SK-N-SH (cell line): ENCODE data around the gene EML5. TPM values are rescaled to one million over a fixed set of nuclear protein-coding genes. Genes with fewer than 3 reads are reported as not detected.

Experiments used
- CTCF ChIA-PET: fragments of 300-600, 350-600 bp; formaldehyde crosslinking; extraction: SDS; loops from one replicate; lab custom pipeline; 2021; lab: Yijun Ruan, JAX
- POLR2A ChIA-PET: fragments of 350-600 bp; sonication (Branson Sonifier 250); formaldehyde crosslinking; extraction: SDS; loops from one replicate; lab custom pipeline; 2020; ENCODE audit warnings: antibody characterized with exemption, inconsistent platforms; lab: Yijun Ruan, JAX
- DNase-seq: peaks from one replicate; pipeline ENCODE4 v3.0.0; 2012
- H2AFZ ChIP-seq: fragments of 200-600 bp; sonication (generic); 2 replicates; pipeline ENCODE4 v1.8.1; 2016; ENCODE audit warnings: antibody characterized with exemption, mild to moderate bottlenecking, low read depth
- H3F3A ChIP-seq: fragments of 200-600 bp; sonication (generic); replicated peaks from 2 replicates; pipeline ENCODE3; 2016; ENCODE audit warnings: antibody characterized with exemption, mild to moderate bottlenecking; ENCODE audit not compliant: insufficient read depth
- H3K27ac ChIP-seq, 2 experiments: fragments of 200-500 bp in 1 of 2; fragments of 200-600 bp in 1 of 2; sonication (Bioruptor generic) in 1 of 2; sonication (generic), shearing (Covaris generic) in 1 of 2; 2 replicates each; pipeline versions ENCODE4 v1.5.1 to v1.6.1; 2014 to 2016; ENCODE audit warnings: low read depth in 2 of 2, inconsistent platforms in 1 of 2, low read length in 1 of 2, mild to moderate bottlenecking in 1 of 2, mixed read lengths in 1 of 2
- H3K27me3 ChIP-seq: fragments of 200-600 bp; sonication (generic), shearing (Covaris generic); 2 replicates; pipeline ENCODE4 v1.6.1; 2016; ENCODE audit warnings: mixed run types; ENCODE audit not compliant: insufficient read depth
- H3K36me3 ChIP-seq, 2 experiments: fragments of 200-500 bp in 1 of 2; fragments of 200-600 bp in 1 of 2; sonication (Bioruptor generic) in 1 of 2; sonication (generic) in 1 of 2; replicated peaks in 1 of 2; 2 replicates each; pipeline versions ENCODE3 to v1.5.1; 2014 to 2016; ENCODE audit warnings: low read length in 1 of 2, mild to moderate bottlenecking in 1 of 2; ENCODE audit not compliant: insufficient read depth in 2 of 2, control insufficient read depth in 1 of 2
- H3K4me1 ChIP-seq, 2 experiments: fragments of 200-500 bp in 1 of 2; fragments of 200-600 bp in 1 of 2; sonication (Bioruptor generic) in 1 of 2; sonication (generic), shearing (Covaris generic) in 1 of 2; 2 replicates each; pipeline versions ENCODE4 v1.5.1 to v1.6.1; 2014 to 2016; ENCODE audit warnings: low read depth in 1 of 2, low read length in 1 of 2, mixed run types in 1 of 2; ENCODE audit not compliant: insufficient read depth in 2 of 2, control insufficient read depth in 1 of 2
- H3K4me2 ChIP-seq: fragments of 200-600 bp; sonication (generic), shearing (Covaris generic); 2 replicates; pipeline ENCODE4 v1.6.1; 2017; ENCODE audit warnings: mixed run types
- H3K4me3 ChIP-seq, 2 experiments: fragments of 200-500 bp in 1 of 2; fragments of 200-600 bp in 1 of 2; sonication (Bioruptor generic) in 1 of 2; sonication (generic), shearing (Covaris generic) in 1 of 2; 2 replicates each; pipeline versions ENCODE4 v1.5.1 to v1.8.1; 2014 to 2016; ENCODE audit warnings: low read depth in 2 of 2, inconsistent platforms in 1 of 2, low read length in 1 of 2, mild to moderate bottlenecking in 1 of 2, mixed read lengths in 1 of 2, moderate library complexity in 1 of 2
- H3K79me2 ChIP-seq: fragments of 200-600 bp; sonication (generic); 2 replicates; pipeline ENCODE4 v1.8.1; 2017; ENCODE audit warnings: mild to moderate bottlenecking; ENCODE audit not compliant: insufficient read depth
- H3K9ac ChIP-seq: fragments of 200-600 bp; sonication (generic); 2 replicates; pipeline ENCODE4 v1.6.1; 2017; ENCODE audit warnings: mixed run types
- H3K9me2 ChIP-seq: fragments of 200-600 bp; sonication (generic); 2 replicates; pipeline ENCODE4 v1.6.1; 2017; ENCODE audit warnings: mixed run types
- H3K9me3 ChIP-seq: fragments of 200-600 bp; sonication (generic); 2 replicates; pipeline ENCODE4 v1.6.1; 2017; ENCODE audit warnings: mixed run types, mild to moderate bottlenecking, moderate library complexity
- H4K20me1 ChIP-seq: fragments of 200-600 bp; sonication (generic); 2 replicates; pipeline ENCODE4 v1.6.1; 2017; ENCODE audit warnings: mild to moderate bottlenecking, mixed run types; ENCODE audit not compliant: insufficient read depth
- CHD2 ChIP-seq: fragments of 150-350 bp; IDR thresholded peaks from 2 replicates; pipeline ENCODE4 v1.6.1; 2018; ENCODE audit warnings: low read length; ENCODE audit not compliant: partially characterized antibody
- ELF1 ChIP-seq: IDR thresholded peaks from 2 replicates; pipeline ENCODE4 v1.4.0; 2012
- EP300 ChIP-seq, 2 experiments: IDR thresholded peaks; 2 replicates each; pipeline versions ENCODE4 v1.4.0 to v1.6.1; 2012; ENCODE audit warnings: borderline replicate concordance in 1 of 2, low read depth in 1 of 2, low read length in 1 of 2
- EZH2phosphoT487 ChIP-seq: fragments of 200-600 bp; sonication (generic); IDR thresholded peaks from 2 replicates; pipeline ENCODE4 v1.6.1; 2017; ENCODE audit warnings: low read depth, mixed run types, mild to moderate bottlenecking, antibody characterized with exemption, moderate library complexity, borderline replicate concordance
- FOSL2 ChIP-seq: IDR thresholded peaks from 2 replicates; pipeline ENCODE4 v1.4.0; 2012; ENCODE audit warnings: low read depth, mild to moderate bottlenecking, moderate library complexity, borderline replicate concordance
- GABPA ChIP-seq: IDR thresholded peaks from 2 replicates; pipeline ENCODE4 v1.4.0; 2012; ENCODE audit warnings: low read depth, mild to moderate bottlenecking
- GATA2 ChIP-seq: sonication (generic); formaldehyde crosslinking; IDR thresholded peaks from 2 replicates; pipeline ENCODE4 v1.5.0; 2020; ENCODE audit warnings: mild to moderate bottlenecking, missing genetic modification reagents
- MEF2A ChIP-seq: IDR thresholded peaks from 2 replicates; pipeline ENCODE4 v1.4.0; 2012; ENCODE audit warnings: low read depth, borderline replicate concordance
- MXI1 ChIP-seq: IDR thresholded peaks from 2 replicates; pipeline ENCODE4 v1.6.1; 2012; ENCODE audit warnings: mild to moderate bottlenecking, low read depth, low read length, improper control_type of control experiment
- PBX3 ChIP-seq: IDR thresholded peaks from 2 replicates; pipeline ENCODE4; 2012
- POLR2AphosphoS5 ChIP-seq: IDR thresholded peaks from 2 replicates; pipeline ENCODE4 v1.6.1; 2012; ENCODE audit warnings: low read depth, low read length
- RAD21 ChIP-seq: IDR thresholded peaks from 2 replicates; pipeline ENCODE4 v1.6.1; 2012; ENCODE audit warnings: mild to moderate bottlenecking, low read length
- RCOR1 ChIP-seq: fragments of 150-350 bp; IDR thresholded peaks from 2 replicates; pipeline ENCODE4 v1.6.1; 2017; ENCODE audit warnings: antibody characterized with exemption, low read length
- SIN3A ChIP-seq: IDR thresholded peaks from 2 replicates; pipeline ENCODE4 v1.6.1; 2012; ENCODE audit warnings: low read depth, mild to moderate bottlenecking, low read length, moderate library complexity, borderline replicate concordance
- SMC3 ChIP-seq: IDR thresholded peaks from 2 replicates; pipeline ENCODE4 v1.6.1; 2012; ENCODE audit warnings: low read depth, low read length, improper control_type of control experiment
- TCF12 ChIP-seq: IDR thresholded peaks from 2 replicates; pipeline ENCODE4 v1.4.0; 2012
- USF1 ChIP-seq: IDR thresholded peaks from 2 replicates; pipeline ENCODE4 v1.4.0; 2012; ENCODE audit warnings: low read depth, borderline replicate concordance
- WGBS: methylation state at CpG from one replicate; pipeline ENCODE4 v1.1.6; 2017; ENCODE audit warnings: low lambda C conversion rate; 5-methylcytosine and 5-hydroxymethylcytosine counted together
- polyA plus RNA-seq, 3 experiments: library from polyadenylated mRNA; depleted of rRNA; stranded (reverse); fragments of >200 nt; gene quantifications; 2 replicates each; pipeline ENCODE4 v1.2.3, GENCODE V29; 2012
- TF ChIP-seq, protein P1 (sequence below): IDR thresholded peaks from 2 replicates; pipeline ENCODE4 v1.4.0; 2012; ENCODE audit warnings: low read depth
- TF ChIP-seq, protein P2 (sequence below): IDR thresholded peaks from 2 replicates; pipeline ENCODE4 v1.4.0; 2012; ENCODE audit warnings: low read depth, borderline replicate concordance
- TF ChIP-seq, protein P3 (sequence below): fragments of 150-350 bp; IDR thresholded peaks from 2 replicates; pipeline ENCODE4 v1.6.1; 2017; ENCODE audit warnings: antibody characterized with exemption, low read length, low read depth, borderline replicate concordance

Gene EML5
- polyA plus RNA-seq, 1 of the 3 experiments (the other 2 are of a cell fraction): 0.23 TPM

DNA sequence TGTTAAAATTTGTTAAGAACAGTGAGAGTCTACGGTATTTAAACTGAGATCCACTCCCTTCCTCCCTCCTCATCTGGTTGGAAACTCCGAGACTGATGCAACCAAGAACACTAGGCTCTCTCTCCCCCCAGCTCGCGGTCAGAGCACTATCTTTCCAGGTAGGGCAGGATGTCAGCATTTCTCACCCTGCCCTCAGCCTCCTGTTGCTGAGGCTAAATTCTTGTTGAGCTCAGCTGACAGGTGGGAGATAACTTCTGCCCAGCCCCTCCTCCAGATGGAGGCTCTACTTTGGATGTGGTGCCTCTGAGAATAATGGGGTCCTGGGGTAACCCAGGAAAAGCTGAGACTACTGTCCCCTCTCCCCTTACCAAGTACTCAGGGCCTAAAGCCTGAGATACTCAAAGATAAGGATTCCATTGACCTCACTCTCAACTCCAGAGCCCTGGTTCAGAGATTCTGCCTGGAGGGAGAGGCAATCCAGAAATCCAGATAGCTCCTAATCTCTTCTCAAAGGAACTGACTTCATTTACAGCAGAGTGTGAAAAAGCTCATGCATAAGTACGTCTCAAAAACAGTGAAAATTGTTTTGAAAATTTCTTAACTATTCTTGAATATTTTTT lies 110.1 kb downstream of the EML5 start:
- H3K4me3 ChIP-seq: no peak overlapping the region
- peaks cover 0 to 15% of the 10 kb centered on the region in 2 experiments for H3K36me3 ChIP-seq
- no peak overlapping the region for H3K4me2 ChIP-seq
- no peaks in the 10 kb centered on the region for H3F3A ChIP-seq
- H3K79me2 ChIP-seq: no peaks in the 10 kb centered on the region
- no peaks in the 10 kb centered on the region for H4K20me1 ChIP-seq
- no peak overlapping the region for H3K9ac ChIP-seq
- POLR2A ChIA-PET: interaction anchor here (0.6 to 2.0 kb wide), 7 partner anchors 8 to 218 kb away, joined by 3 to 14 read pairs (median 3); no protein-coding TSS in a partner anchor
- no peaks in the 10 kb centered on the region for H3K9me2 ChIP-seq
- H3K27ac ChIP-seq: peak overlapping the region in 1 of 2 experiments; percentile 82; a peak in 2 of 4 replicates
- DNase-seq: peak; percentile 65
- peak; percentile 78 for TF ChIP-seq GATA2
- no peak for TF ChIP-seq MXI1
- TF ChIP-seq RCOR1: peak; percentile 45; the same call in 1 of the 2 replicates
- TF ChIP-seq EP300 (IDR thresholded peaks at IDR 0.05; ENCODE audit: borderline replicate concordance in 1 of 2, low read depth in 1 of 2, low read length in 1 of 2): peak in 1 of 2 experiments; percentile 69; a peak in 2 of 4 replicates
- TF ChIP-seq, protein P1, sequence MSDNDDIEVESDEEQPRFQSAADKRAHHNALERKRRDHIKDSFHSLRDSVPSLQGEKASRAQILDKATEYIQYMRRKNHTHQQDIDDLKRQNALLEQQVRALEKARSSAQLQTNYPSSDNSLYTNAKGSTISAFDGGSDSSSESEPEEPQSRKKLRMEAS: no peak
- TF ChIP-seq RAD21: no peak
- TF ChIP-seq CHD2: peak; percentile 34
- TF ChIP-seq, all 33 proteins: peak for 4
- CTCF ChIA-PET: interaction anchor here (1.3 to 5.3 kb wide), 4 partner anchors 11 to 110 kb away, joined by 3 to 45 read pairs (median 5); partner anchors contain the start of gene EML5
- Histone ChIP-seq H3K4me1 (peaks cover 0 to 14% of the 10 kb centered on the region in 2 experiments; a peak in 2 of 4 replicates), H2AFZ (no peak overlapping the region), H3K9me3 (no peaks in the 10 kb centered on the region), H3K27me3 (no peaks in the 10 kb centered on the region; the same call in 1 of the 2 replicates)
- WGBS: 45% methylated on average over 5 of the region's 5 CpGs

DNA sequence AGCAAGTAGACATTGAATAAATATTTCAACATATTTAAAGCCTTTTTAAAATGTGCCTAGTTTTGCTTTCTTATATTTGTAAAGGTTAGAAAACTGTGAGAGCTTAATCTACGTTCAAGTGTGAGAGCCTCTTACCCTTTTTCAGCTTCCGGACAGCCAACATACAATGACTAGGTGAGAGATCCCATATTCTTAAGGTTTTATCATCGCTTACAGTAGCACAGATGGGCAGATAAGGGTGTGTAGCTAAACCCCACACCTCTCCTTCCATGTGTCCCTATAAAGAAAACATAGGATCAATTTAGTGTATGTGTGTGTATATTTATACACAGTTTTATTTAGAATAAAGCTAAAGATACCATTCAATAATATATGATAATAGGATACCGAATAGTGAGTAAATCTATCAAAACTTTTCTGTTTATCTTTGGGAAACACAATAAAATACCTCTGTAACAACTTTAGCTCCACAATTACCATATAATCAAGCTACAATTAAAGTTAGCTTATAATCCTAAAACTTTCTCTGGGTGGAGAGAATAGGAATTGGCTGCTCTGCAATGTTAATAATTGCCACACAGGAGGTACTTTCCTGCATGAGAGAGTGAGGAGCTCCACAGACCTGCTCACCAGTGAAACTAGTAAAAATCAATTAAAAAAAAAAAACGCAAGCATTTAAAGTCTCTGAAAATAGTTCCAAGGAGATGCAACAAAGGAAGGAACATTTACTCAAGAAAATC lies 110.8 kb downstream of the EML5 start:
- H3K9me2 ChIP-seq: no peaks in the 10 kb centered on the region
- no peak overlapping the region for H2AFZ ChIP-seq
- H3K27me3 ChIP-seq: no peaks in the 10 kb centered on the region; the same call in 1 of the 2 replicates
- WGBS: 65% methylated on average over 5 of the region's 5 CpGs
- no peaks in the 10 kb centered on the region for H3F3A ChIP-seq
- ChIA-PET POLR2A (interaction anchor here (0.7 to 2.0 kb wide), 3 partner anchors 14 to 217 kb away, joined by 3 to 14 read pairs (median 3); no protein-coding TSS in a partner anchor), CTCF (interaction anchor here (0.6 to 5.3 kb wide), 6 partner anchors 10 to 220 kb away, joined by 3 to 45 read pairs (median 4); partner anchors contain the start of gene EML5)
- H3K27ac ChIP-seq: peak overlapping the region in 1 of 2 experiments; percentile 82; a peak in 2 of 4 replicates
- H3K4me1 ChIP-seq: peaks cover 0 to 14% of the 10 kb centered on the region in 2 experiments; a peak in 2 of 4 replicates
- H3K79me2 ChIP-seq: no peaks in the 10 kb centered on the region
- H3K4me2 ChIP-seq: no peak overlapping the region
- no peak overlapping the region for H3K4me3 ChIP-seq
- no peak for DNase-seq
- H3K36me3 ChIP-seq: peaks cover 0 to 13% of the 10 kb centered on the region in 2 experiments
- H3K9me3 ChIP-seq: no peaks in the 10 kb centered on the region
- H4K20me1 ChIP-seq: no peaks in the 10 kb centered on the region
- H3K9ac ChIP-seq: no peak overlapping the region
- TF ChIP-seq USF1: no peak
- TF ChIP-seq PBX3: no peak
- no peak for TF ChIP-seq FOSL2
- TF ChIP-seq, protein P2, sequence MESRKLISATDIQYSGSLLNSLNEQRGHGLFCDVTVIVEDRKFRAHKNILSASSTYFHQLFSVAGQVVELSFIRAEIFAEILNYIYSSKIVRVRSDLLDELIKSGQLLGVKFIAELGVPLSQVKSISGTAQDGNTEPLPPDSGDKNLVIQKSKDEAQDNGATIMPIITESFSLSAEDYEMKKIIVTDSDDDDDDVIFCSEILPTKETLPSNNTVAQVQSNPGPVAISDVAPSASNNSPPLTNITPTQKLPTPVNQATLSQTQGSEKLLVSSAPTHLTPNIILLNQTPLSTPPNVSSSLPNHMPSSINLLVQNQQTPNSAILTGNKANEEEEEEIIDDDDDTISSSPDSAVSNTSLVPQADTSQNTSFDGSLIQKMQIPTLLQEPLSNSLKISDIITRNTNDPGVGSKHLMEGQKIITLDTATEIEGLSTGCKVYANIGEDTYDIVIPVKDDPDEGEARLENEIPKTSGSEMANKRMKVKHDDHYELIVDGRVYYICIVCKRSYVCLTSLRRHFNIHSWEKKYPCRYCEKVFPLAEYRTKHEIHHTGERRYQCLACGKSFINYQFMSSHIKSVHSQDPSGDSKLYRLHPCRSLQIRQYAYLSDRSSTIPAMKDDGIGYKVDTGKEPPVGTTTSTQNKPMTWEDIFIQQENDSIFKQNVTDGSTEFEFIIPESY: no peak
- TF ChIP-seq ELF1: no peak
- TF ChIP-seq EZH2phosphoT487: no peak
- no peak for TF ChIP-seq SIN3A
- no peak for TF ChIP-seq POLR2AphosphoS5
- TF ChIP-seq RAD21: no peak
- TF ChIP-seq MXI1: no peak
- no peak for TF ChIP-seq TCF12
- no peak for TF ChIP-seq RCOR1
- TF ChIP-seq GABPA: no peak
- no peak for TF ChIP-seq SMC3
- TF ChIP-seq MEF2A: no peak
- TF ChIP-seq, protein P3, sequence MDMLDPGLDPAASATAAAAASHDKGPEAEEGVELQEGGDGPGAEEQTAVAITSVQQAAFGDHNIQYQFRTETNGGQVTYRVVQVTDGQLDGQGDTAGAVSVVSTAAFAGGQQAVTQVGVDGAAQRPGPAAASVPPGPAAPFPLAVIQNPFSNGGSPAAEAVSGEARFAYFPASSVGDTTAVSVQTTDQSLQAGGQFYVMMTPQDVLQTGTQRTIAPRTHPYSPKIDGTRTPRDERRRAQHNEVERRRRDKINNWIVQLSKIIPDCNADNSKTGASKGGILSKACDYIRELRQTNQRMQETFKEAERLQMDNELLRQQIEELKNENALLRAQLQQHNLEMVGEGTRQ: no peak
